Measurements from ENCODE around the gene RAPH1.
"Not testable (repeated sequence)": the region's sequence is repeated elsewhere in the genome, so short reads cannot be mapped to it uniquely, and the experiment has no call there.

RAPH1 gene

GRCh38 chr2:203544402-203544801 is 9.3 kb upstream of the RAPH1 start:
- no peak for DNase-seq (ENCODE audit: low read depth in 2 of 2)

GRCh38 chr2:203543898-203544328 is 8.8 kb upstream of the RAPH1 start:
- DNase-seq (ENCODE audit: low read depth in 2 of 2): no peak

- DNase-seq (ENCODE audit: low read depth in 2 of 2): not testable (repeated sequence)
These were observed 5.5 kb upstream of the RAPH1 start for GRCh38 chr2:203540598-203540997.

- not testable (repeated sequence) for DNase-seq (ENCODE audit: low read depth in 2 of 2)
These were observed 3.1 kb upstream of the RAPH1 start for GRCh38 chr2:203538237-203538636.

GRCh38 chr2:203536586-203536951 is 1.5 kb upstream of the RAPH1 start:
- DNase-seq (ENCODE audit: low read depth in 2 of 2): not testable (repeated sequence)

GRCh38 chr2:203535784-203536585 is 884 bp upstream of the RAPH1 start:
- DNase-seq (ENCODE audit: low read depth in 2 of 2): no peak

GRCh38 chr2:203534621-203535077 is 452 bp downstream of the RAPH1 start:
- peak in 1 of 2 donors; percentile 10 for DNase-seq (ENCODE audit: low read depth in 2 of 2)

- no peak for DNase-seq (ENCODE audit: low read depth in 2 of 2)
These were observed 1.2 kb downstream of the RAPH1 start for GRCh38 chr2:203533676-203534591.

GRCh38 chr2:203532957-203533658 is 2.0 kb downstream of the RAPH1 start:
- no peak for DNase-seq (ENCODE audit: low read depth in 2 of 2)

GRCh38 chr2:203527719-203528118 is 7.4 kb downstream of the RAPH1 start:
- DNase-seq (ENCODE audit: low read depth in 2 of 2): no peak

GRCh38 chr2:203513268-203513667 is 21.8 kb downstream of the RAPH1 start:
- DNase-seq (ENCODE audit: low read depth in 2 of 2): not testable (repeated sequence)

GRCh38 chr2:203510941-203511305 is 24.2 kb downstream of the RAPH1 start:
- DNase-seq (ENCODE audit: low read depth in 2 of 2): no peak

GRCh38 chr2:203510256-203510940 is 24.7 kb downstream of the RAPH1 start:
- no peak for DNase-seq (ENCODE audit: low read depth in 2 of 2)

- DNase-seq (ENCODE audit: low read depth in 2 of 2): not testable (repeated sequence)
These were observed 31.6 kb downstream of the RAPH1 start for GRCh38 chr2:203503460-203503859.

GRCh38 chr2:203501873-203502272 is 33.2 kb downstream of the RAPH1 start:
- no peak for DNase-seq (ENCODE audit: low read depth in 2 of 2)

GRCh38 chr2:203500951-203501350 is 34.1 kb downstream of the RAPH1 start:
- no peak for DNase-seq (ENCODE audit: low read depth in 2 of 2)

GRCh38 chr2:203500297-203500696 is 34.8 kb downstream of the RAPH1 start:
- no peak for DNase-seq (ENCODE audit: low read depth in 2 of 2)

- DNase-seq (ENCODE audit: low read depth in 2 of 2): no peak
These were observed 36.9 kb downstream of the RAPH1 start for GRCh38 chr2:203498161-203498560.

GRCh38 chr2:203492965-203493364 is 42.1 kb downstream of the RAPH1 start:
- no peak for DNase-seq (ENCODE audit: low read depth in 2 of 2)

- DNase-seq (ENCODE audit: low read depth in 2 of 2): no peak
These were observed 44.7 kb downstream of the RAPH1 start for GRCh38 chr2:203490391-203490790.

- no peak for DNase-seq (ENCODE audit: low read depth in 2 of 2)
These were observed 45.6 kb downstream of the RAPH1 start for GRCh38 chr2:203489531-203489930.
